NCI-H2227 (cell line): ENCODE measurements around the gene CTDP1.
"Not testable (repeated sequence)": the region's sequence is repeated elsewhere in the genome, so short reads cannot be mapped to it uniquely, and the experiment has no call there.

Experiments
- DNase-seq: peaks from one replicate; lab custom pipeline; 2025; ENCODE audit not compliant: unreplicated experiment; lab: John Stamatoyannopoulos, UW

CTDP1 gene

GRCh38 chr18:79697178-79697577 lies 17.6 kb downstream of the CTDP1 start:
- no peak for DNase-seq

- no peak for DNase-seq
Measured at GRCh38 chr18:79697976-79698375, 18.4 kb downstream of the CTDP1 start.

DNA sequence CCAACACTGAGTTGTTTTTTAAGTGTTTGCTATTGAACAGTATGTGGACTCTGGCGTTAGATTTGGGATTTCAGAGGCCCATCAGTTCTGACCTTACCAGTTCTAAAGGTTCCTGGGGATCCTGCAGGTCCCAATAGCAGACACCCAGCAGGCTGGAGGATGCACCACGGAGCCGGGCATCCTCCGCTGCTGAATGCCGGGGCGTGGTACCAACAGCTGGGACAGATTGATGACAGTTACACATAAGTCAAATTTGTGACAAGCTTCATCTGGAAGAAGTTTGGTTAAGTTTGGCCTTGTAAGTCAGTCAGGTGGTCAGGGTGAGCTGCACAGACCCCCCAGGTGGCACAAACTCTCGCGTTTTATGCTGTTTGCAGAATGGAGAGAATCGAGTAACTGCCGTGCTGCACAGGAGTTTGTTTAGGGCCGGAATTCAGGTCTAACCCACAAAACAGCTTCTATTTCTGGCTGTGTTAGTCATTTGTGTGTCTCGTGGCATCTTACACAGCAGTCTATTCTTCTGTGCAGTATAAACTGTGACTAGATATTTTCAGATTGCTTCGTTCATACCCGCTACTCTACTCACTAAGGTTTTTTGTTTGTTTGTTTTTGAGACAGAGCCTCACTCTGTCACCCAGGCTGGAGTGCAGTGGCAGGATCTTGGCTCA lies 19.2 kb downstream of the CTDP1 start:
- DNase-seq = no peak

DNA sequence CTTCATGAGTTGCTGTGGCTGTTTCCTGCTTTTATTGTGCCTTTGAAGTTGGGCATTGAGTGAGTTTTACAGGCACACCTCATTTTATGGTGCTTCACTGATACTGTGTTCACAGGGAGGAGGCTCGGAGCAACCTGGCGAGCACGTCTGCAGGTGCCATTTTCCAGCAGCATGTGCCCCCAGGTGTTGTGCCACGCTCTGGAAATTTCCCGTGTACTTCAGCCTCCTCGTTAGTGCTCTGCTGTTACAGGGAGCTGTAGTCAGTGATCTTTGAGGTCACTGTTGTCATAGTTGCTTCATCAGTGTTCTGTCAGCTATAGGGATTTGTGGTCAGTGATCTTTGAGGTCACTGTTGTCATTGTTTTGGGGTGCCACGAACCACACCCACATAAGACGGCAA lies 20.1 kb downstream of the CTDP1 start:
- no peak for DNase-seq

GRCh38 chr18:79702906-79703305 lies 23.3 kb downstream of the CTDP1 start:
- DNase-seq = no peak

DNA sequence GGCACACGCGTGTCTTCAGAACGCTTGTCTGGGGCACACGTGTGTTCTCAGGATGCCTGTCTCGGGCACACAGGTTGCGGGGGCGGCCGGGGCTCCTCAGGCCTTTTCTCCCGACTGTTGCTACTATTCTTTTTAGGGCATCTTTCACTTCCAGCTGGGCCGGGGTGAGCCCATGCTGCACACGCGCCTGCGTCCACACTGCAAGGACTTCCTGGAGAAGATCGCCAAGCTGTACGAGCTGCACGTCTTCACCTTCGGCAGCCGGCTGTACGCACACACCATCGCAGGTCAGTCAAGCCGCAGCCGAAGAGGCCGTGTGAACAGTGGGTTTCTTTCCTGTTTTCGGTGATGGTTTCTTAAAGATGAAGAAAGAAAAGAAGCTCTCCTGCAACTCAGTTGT lies 25.0 kb downstream of the CTDP1 start:
- no peak for DNase-seq

- no peak for DNase-seq
Measured at GRCh38 chr18:79705272-79705671, 25.7 kb downstream of the CTDP1 start.

DNA sequence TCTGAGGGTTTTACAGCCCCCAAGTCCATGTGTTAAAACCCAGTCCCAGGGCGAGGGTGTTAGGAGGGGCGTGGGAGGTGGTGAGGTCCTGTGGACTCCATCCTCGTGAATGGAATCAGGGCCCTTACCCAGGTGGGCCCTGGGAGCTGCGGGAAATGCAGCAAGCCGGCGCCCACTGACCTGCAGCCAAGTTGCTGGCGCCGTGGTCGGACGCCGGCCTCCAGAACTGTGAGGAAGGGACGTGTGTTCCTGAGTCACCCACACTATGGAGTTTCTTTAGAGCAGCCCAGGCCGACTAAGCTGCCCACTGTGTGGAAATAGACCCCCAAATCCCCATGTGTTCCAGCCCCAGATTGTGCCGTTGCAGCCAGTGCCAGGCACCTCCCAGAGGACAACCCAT lies 26.4 kb downstream of the CTDP1 start:
- DNase-seq = no peak

GRCh38 chr18:79706658-79707057 lies 27.1 kb downstream of the CTDP1 start:
- no peak for DNase-seq

- no peak for DNase-seq
Measured at GRCh38 chr18:79707239-79707638, 27.6 kb downstream of the CTDP1 start.

GRCh38 chr18:79707671-79708070 lies 28.1 kb downstream of the CTDP1 start:
- DNase-seq = no peak

- no peak for DNase-seq
Measured at GRCh38 chr18:79708412-79708811, 28.8 kb downstream of the CTDP1 start.

- DNase-seq = no peak
Measured at GRCh38 chr18:79712206-79712857, 32.7 kb downstream of the CTDP1 start.

DNA sequence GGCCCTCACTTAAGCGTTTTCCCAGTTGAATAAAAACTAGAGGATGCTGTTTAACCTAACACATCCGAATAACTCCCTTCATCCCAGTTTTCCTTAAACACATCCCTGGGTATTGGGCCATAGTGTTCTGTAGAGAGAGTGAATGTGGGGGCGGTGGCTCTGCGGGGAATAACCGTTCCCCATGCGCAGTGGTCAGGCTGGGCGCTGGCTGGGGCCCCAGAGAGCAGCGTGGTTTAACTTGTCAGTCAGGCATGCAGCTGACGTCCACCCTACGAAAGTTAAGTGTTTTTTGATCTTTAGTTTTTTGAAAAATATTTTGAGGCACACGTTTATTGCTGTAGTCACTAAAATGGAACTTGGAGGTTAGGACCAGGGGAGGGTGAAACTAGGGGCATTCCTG lies 33.7 kb downstream of the CTDP1 start:
- DNase-seq = no peak

DNA sequence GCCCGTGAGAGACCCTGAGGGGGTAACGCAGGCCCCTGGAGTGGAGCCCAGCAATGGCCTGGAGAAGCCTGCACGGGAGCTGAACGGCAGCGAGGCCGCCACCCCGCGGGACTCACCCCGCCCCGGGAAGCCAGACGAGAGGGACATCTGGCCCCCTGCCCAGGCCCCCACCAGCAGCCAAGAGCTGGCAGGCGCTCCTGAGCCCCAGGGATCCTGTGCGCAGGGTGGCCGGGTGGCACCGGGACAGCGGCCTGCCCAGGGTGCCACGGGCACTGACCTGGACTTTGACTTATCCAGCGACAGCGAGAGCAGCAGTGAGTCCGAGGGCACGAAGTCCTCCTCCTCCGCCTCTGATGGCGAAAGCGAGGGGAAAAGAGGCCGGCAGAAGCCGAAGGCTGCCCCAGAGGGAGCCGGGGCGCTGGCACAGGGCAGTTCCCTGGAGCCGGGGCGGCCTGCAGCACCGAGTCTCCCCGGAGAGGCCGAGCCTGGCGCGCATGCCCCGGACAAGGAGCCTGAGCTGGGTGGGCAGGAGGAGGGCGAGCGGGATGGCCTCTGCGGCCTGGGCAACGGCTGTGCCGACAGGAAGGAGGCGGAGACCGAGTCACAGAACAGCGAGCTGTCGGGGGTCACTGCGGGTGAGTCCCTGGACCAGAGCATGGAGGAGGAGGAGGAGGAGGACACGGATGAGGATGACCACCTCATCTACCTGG lies 35.1 kb downstream of the CTDP1 start:
- DNase-seq = no peak

DNA sequence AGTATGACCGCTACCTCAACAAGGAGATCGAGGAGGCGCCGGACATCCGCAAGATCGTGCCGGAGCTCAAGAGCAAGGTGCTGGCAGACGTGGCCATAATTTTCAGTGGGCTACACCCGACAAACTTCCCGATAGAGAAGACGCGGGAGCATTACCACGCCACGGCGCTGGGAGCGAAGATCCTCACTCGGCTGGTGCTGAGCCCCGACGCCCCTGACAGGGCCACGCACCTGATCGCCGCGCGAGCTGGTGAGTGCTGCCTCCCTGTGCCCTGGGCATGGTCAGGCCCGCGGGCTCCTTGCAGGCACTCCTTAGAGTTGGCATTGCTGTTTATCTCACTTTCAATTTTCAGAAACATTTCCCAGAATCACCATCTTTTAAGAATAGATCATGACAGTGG lies 35.7 kb downstream of the CTDP1 start:
- no peak for DNase-seq

DNA sequence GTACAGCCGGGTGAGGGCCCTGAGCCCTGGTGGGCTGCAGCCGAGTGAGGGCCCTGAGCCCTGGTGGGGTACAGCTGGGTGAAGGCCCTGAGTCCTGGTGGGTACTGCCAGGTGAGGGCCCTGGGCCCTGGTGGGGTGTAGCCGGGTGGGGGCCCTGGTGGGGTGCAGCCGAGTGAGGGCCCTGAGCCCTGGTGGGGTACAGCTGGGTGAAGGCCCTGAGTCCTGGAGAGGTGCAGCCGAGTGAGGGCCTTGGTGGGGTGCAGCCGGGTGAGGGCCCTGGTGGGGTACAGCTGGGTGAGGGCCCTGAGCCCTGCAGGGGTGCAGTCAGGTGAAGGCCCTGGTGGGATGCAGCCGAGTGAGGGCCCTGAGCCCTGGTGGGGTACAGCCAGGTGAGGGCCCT lies 37.5 kb downstream of the CTDP1 start:
- no peak for DNase-seq

GRCh38 chr18:79717555-79718074 lies 38.0 kb downstream of the CTDP1 start:
- no peak for DNase-seq

- no peak for DNase-seq
Measured at GRCh38 chr18:79718126-79718525, 38.5 kb downstream of the CTDP1 start.

GRCh38 chr18:79718878-79719477 lies 39.4 kb downstream of the CTDP1 start:
- no peak for DNase-seq

- DNase-seq = not testable (repeated sequence)
Measured at GRCh38 chr18:79719478-79720358, 40.1 kb downstream of the CTDP1 start.
